Panc1 (cell line): ENCODE results near the gene FARSB.

ENCODE experiments used
- CTCF ChIP-seq: fragments of 450-650 bp; IDR thresholded peaks from 2 replicates; pipeline ENCODE4 v1.5.1; 2017; ENCODE audit warnings: mild to moderate bottlenecking
- POLR2AphosphoS5 ChIP-seq: IDR thresholded peaks from 2 replicates; pipeline ENCODE4 v1.6.1; 2012; ENCODE audit warnings: mild to moderate bottlenecking, low read depth, low read length, moderate library complexity
- TCF7L2 ChIP-seq: IDR thresholded peaks from 2 replicates; pipeline ENCODE4 v1.6.1; 2011; ENCODE audit warnings: mild to moderate bottlenecking, low read depth, low read length, inconsistent platforms

DNA sequence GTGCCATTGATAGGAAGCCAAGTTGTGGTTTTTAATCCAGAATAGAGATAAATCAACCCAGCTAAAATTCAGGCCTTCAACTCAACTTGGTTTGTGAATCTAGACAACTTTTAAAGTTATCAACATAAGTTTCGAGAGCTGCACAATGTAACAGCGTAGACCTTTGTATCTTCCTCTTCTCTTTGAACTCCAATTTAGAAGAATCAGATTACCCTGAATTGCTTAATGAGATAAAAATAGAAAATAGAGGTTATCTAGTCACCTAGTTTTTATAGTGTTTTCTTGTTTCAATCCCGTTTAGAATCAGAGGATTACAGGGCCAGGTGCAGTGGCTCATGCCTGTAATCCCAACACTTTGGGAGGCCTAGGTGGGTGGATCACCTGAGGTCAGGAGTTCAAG is 27.9 kb upstream of the FARSB start:
- TF ChIP-seq CTCF (no peak), POLR2AphosphoS5 (no peak), TCF7L2 (no peak)
